ENCODE measurements around the gene SERPINF2.
"Not testable (repeated sequence)": the region's sequence is repeated elsewhere in the genome, so short reads cannot be mapped to it uniquely, and the experiment has no call there.

DNA sequence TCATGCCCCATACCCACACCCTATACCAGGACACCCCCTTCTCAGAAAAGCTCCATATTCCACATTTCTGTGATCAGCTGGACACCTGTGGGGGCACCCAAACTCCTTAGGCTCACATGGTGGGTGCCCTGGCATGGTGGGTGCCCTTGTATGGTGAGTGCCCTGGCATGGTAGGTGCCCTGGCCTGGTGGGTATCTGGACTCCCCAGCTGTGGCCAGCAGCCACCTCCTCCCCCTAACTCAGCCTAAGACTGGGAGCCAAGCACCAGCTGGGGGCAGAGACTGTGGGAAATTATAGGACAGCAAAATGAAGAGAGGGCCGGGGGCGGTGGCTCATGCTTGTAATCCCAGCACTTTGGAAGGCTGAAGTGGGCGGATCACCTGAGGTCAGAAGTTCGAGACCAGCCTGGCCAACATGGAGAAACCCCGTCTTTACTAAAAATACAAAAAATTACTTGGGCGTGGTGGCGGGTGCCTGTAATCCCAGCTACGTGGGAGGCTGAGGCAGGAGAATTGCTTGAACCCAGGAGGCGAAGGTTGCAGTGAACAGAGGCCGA, 33.8 kb upstream of the SERPINF2 start:
- TF ChIP-seq, protein P1, sequence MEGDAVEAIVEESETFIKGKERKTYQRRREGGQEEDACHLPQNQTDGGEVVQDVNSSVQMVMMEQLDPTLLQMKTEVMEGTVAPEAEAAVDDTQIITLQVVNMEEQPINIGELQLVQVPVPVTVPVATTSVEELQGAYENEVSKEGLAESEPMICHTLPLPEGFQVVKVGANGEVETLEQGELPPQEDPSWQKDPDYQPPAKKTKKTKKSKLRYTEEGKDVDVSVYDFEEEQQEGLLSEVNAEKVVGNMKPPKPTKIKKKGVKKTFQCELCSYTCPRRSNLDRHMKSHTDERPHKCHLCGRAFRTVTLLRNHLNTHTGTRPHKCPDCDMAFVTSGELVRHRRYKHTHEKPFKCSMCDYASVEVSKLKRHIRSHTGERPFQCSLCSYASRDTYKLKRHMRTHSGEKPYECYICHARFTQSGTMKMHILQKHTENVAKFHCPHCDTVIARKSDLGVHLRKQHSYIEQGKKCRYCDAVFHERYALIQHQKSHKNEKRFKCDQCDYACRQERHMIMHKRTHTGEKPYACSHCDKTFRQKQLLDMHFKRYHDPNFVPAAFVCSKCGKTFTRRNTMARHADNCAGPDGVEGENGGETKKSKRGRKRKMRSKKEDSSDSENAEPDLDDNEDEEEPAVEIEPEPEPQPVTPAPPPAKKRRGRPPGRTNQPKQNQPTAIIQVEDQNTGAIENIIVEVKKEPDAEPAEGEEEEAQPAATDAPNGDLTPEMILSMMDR (IDR thresholded peaks at IDR 0.05) = not testable (repeated sequence)
- not testable (repeated sequence) for TF ChIP-seq POLR2A (IDR thresholded peaks at IDR 0.05)
